Measurements from ENCODE around the gene HIVEP3.
"Not testable (repeated sequence)": the region's sequence is repeated elsewhere in the genome, so short reads cannot be mapped to it uniquely, and the experiment has no call there.

The HIVEP3 gene

DNA sequence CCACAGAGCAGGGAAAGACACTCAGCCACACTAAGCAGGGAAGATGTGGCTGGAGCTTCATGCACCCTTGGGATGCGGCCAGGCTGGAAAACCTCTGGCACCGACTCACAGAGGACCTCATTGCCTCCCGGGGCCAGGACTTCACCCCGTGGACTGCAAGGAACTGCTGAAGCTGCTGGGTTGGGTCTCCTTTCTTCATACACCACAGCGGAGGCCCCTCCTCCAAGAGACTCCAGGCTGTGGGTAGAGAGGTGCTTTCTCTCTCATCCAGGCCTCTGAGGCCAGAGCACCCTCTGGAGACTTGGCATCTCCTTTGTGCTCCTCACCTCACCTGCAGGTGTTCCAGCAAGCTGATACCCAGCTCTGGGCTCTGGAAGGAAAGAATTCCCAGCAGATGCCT lies 358.2 kb downstream of the HIVEP3 start:
- no CpG with 5 or more reads among the region's 5 CpGs for WGBS (ENCODE audit: extremely low coverage, insufficient coverage, low lambda C conversion rate)

DNA sequence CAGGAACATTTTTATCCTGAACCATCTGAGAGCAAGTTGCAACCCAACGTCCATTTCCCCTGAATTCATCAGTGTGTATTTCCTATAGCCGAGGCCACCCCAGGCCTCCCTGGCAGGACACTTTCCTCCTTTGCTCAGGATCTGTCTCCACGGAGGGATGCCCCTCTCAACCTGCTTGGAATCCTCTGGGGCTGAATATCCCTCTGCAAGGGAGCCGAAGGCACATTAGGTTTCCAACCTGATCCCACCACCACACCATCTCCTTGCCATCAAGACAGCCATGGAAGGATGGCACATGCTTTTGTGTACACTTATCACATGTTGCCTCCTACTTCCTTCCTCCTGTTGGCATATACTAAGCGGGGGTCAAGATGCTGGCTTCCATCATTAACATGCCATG lies 359.4 kb downstream of the HIVEP3 start:
- Histone ChIP-seq H2BK120ac (ENCODE audit: low read depth, low read length) (no peak overlapping the region), H3K4ac (ENCODE audit: low read depth, low read length) (no peak overlapping the region), H3K79me1 (ENCODE audit: low read length) (no peaks in the 10 kb centered on the region), H2AK5ac (ENCODE audit: low read length) (no peak overlapping the region), H3K56ac (ENCODE audit: low read length) (no peak overlapping the region), H3K4me2 (ENCODE audit: low read length) (no peak overlapping the region), H4K5ac (ENCODE audit: low read length) (no peak overlapping the region), H3K27me3 (ENCODE audit: insufficient read depth, low read length, poor library complexity) (no peaks in the 10 kb centered on the region), H3K4me3 (ENCODE audit: low read length) (no peak overlapping the region), H3K9ac (ENCODE audit: low read length) (no peak overlapping the region), H3K36me3 (ENCODE audit: control insufficient read depth, insufficient read depth, low read length) (no peaks in the 10 kb centered on the region), H3K4me1 (ENCODE audit: control insufficient read depth, low read depth, low read length) (no peaks in the 10 kb centered on the region), H3K18ac (ENCODE audit: low read length) (no peak overlapping the region), H3K23ac (ENCODE audit: low read length) (no peak overlapping the region), H2BK5ac (ENCODE audit: low read length) (no peak overlapping the region), H3K27ac (ENCODE audit: low read depth, low read length) (no peak overlapping the region), H3K79me2 (ENCODE audit: control insufficient read depth, insufficient read depth, low read length) (no peaks in the 10 kb centered on the region), H2BK15ac (replicated peaks; ENCODE audit: low read depth) (no peak overlapping the region), H4K8ac (ENCODE audit: low read depth, low read length) (no peak overlapping the region)
- DNase-seq = no peak
- WGBS (ENCODE audit: extremely low coverage, insufficient coverage, low lambda C conversion rate) = no CpG with 5 or more reads among the region's 5 CpGs

More for the DNA sequence above, 358.2 kb downstream of the HIVEP3 start:
- H3K23ac ChIP-seq (ENCODE audit: low read length) = no peak overlapping the region
- H2BK5ac ChIP-seq (ENCODE audit: low read length) = no peak overlapping the region
- no peak overlapping the region for H3K27ac ChIP-seq (ENCODE audit: low read depth, low read length)
- H4K8ac ChIP-seq (ENCODE audit: low read depth, low read length) = no peak overlapping the region
- no peak overlapping the region for H3K4me3 ChIP-seq (ENCODE audit: low read length)
- no peak overlapping the region for H3K56ac ChIP-seq (ENCODE audit: low read length)
- no peaks in the 10 kb centered on the region for H3K36me3 ChIP-seq (ENCODE audit: control insufficient read depth, insufficient read depth, low read length)
- no peaks in the 10 kb centered on the region for H3K4me1 ChIP-seq (ENCODE audit: control insufficient read depth, low read depth, low read length)
- H3K4ac ChIP-seq (ENCODE audit: low read depth, low read length) = no peak overlapping the region
- no peak overlapping the region for H2AK5ac ChIP-seq (ENCODE audit: low read length)
- H2BK15ac ChIP-seq (replicated peaks; ENCODE audit: low read depth) = no peak overlapping the region
- no peaks in the 10 kb centered on the region for H3K79me1 ChIP-seq (ENCODE audit: low read length)
- H4K5ac ChIP-seq (ENCODE audit: low read length) = no peak overlapping the region
- H3K79me2 ChIP-seq (ENCODE audit: control insufficient read depth, insufficient read depth, low read length) = no peaks in the 10 kb centered on the region
- H2BK120ac ChIP-seq (ENCODE audit: low read depth, low read length) = no peak overlapping the region
- no peak overlapping the region for H3K9ac ChIP-seq (ENCODE audit: low read length)
- no peak overlapping the region for H3K4me2 ChIP-seq (ENCODE audit: low read length)
- H3K27me3 ChIP-seq (ENCODE audit: insufficient read depth, low read length, poor library complexity) = no peaks in the 10 kb centered on the region
- no peak for DNase-seq
- H3K18ac ChIP-seq (ENCODE audit: low read length) = no peak overlapping the region

DNA sequence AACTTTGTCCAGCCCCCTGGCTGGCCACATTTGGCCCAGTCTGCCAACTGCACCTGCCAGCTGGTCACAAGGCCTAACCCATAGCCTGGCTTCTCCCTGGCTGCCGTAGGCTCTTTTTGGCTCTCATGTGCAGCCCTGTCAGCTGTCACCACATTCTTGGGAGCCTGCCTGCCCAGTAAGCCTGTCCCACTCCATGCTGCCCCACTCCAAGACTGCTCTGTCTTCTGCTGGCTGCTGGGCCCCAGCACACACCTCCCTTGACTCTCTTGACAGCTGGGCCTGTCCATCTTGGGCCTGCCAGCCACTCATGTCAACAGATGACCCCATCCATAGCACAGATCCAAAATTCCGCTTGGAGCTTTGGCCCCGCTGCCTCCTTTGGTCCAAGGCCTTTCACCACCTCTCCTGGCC lies 360.0 kb downstream of the HIVEP3 start:
- H2BK15ac ChIP-seq (replicated peaks; ENCODE audit: low read depth) = no peak overlapping the region

DNA sequence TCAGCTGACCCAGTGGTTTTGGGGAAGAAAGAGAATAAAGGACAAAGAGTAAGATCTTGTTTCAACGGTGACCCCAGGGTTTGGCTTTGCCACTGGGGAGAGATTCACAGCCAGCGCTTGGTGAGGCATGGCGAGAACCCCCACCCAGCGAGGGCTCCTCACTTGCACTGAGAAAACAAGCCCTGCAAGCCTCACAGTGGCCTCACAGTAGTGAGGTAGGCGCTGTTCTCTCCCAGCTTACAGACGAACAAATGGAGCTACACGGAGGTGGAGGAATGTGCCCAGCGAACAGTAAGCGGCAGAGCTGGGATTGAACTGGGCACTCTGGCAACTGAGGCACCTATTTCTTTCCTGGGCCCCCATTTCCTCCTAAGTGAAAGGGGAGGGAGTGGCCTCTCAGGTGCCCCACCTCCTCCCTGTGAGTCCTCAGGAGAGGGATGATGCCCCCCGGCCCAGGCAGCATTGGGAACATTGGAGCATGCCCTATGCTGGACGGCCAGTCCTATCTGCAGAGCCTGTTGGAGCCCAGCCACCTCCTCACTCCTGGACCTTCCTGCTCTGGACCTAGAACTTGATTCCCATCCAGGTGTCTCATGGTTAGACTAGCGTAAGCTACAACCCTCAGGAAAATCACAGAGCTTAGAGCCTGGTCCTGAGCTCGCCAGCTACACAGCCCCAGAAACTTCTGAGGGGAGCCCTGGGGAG lies 360.8 kb downstream of the HIVEP3 start:
- Histone ChIP-seq H3K4me3 (ENCODE audit: low read length) (no peak overlapping the region), H2BK15ac (replicated peaks; ENCODE audit: low read depth) (no peak overlapping the region), H3K27ac (ENCODE audit: low read depth, low read length) (no peak overlapping the region), H2AK5ac (ENCODE audit: low read length) (no peak overlapping the region), H3K56ac (ENCODE audit: low read length) (no peak overlapping the region), H3K9ac (ENCODE audit: low read length) (no peak overlapping the region), H3K4ac (ENCODE audit: low read depth, low read length) (no peak overlapping the region), H3K79me2 (ENCODE audit: control insufficient read depth, insufficient read depth, low read length) (no peaks in the 10 kb centered on the region), H3K79me1 (ENCODE audit: low read length) (no peaks in the 10 kb centered on the region), H3K4me2 (ENCODE audit: low read length) (no peak overlapping the region), H3K23ac (ENCODE audit: low read length) (no peak overlapping the region), H3K4me1 (ENCODE audit: control insufficient read depth, low read depth, low read length) (no peaks in the 10 kb centered on the region), H2BK120ac (ENCODE audit: low read depth, low read length) (no peak overlapping the region), H4K5ac (ENCODE audit: low read length) (no peak overlapping the region), H3K36me3 (ENCODE audit: control insufficient read depth, insufficient read depth, low read length) (no peaks in the 10 kb centered on the region), H3K27me3 (ENCODE audit: insufficient read depth, low read length, poor library complexity) (no peaks in the 10 kb centered on the region), H4K8ac (ENCODE audit: low read depth, low read length) (no peak overlapping the region), H3K18ac (ENCODE audit: low read length) (no peak overlapping the region), H2BK5ac (ENCODE audit: low read length) (no peak overlapping the region)
- WGBS (ENCODE audit: extremely low coverage, insufficient coverage, low lambda C conversion rate) = no CpG with 5 or more reads among the region's 13 CpGs
- DNase-seq = no peak

More for the DNA sequence above, 360.0 kb downstream of the HIVEP3 start:
- Histone ChIP-seq H2BK120ac (ENCODE audit: low read depth, low read length) (no peak overlapping the region), H3K4ac (ENCODE audit: low read depth, low read length) (no peak overlapping the region), H3K4me3 (ENCODE audit: low read length) (no peak overlapping the region), H3K18ac (ENCODE audit: low read length) (no peak overlapping the region), H4K8ac (ENCODE audit: low read depth, low read length) (no peak overlapping the region), H4K5ac (ENCODE audit: low read length) (no peak overlapping the region), H3K79me2 (ENCODE audit: control insufficient read depth, insufficient read depth, low read length) (no peaks in the 10 kb centered on the region), H3K9ac (ENCODE audit: low read length) (no peak overlapping the region), H3K4me2 (ENCODE audit: low read length) (no peak overlapping the region), H2AK5ac (ENCODE audit: low read length) (no peak overlapping the region), H3K36me3 (ENCODE audit: control insufficient read depth, insufficient read depth, low read length) (no peaks in the 10 kb centered on the region), H3K27me3 (ENCODE audit: insufficient read depth, low read length, poor library complexity) (no peaks in the 10 kb centered on the region), H3K27ac (ENCODE audit: low read depth, low read length) (no peak overlapping the region), H3K4me1 (ENCODE audit: control insufficient read depth, low read depth, low read length) (no peaks in the 10 kb centered on the region), H3K79me1 (ENCODE audit: low read length) (no peaks in the 10 kb centered on the region), H3K56ac (ENCODE audit: low read length) (no peak overlapping the region), H2BK5ac (ENCODE audit: low read length) (no peak overlapping the region), H3K23ac (ENCODE audit: low read length) (no peak overlapping the region)
- no CpG with 5 or more reads among the region's 3 CpGs for WGBS (ENCODE audit: extremely low coverage, insufficient coverage, low lambda C conversion rate)
- DNase-seq = no peak

DNA sequence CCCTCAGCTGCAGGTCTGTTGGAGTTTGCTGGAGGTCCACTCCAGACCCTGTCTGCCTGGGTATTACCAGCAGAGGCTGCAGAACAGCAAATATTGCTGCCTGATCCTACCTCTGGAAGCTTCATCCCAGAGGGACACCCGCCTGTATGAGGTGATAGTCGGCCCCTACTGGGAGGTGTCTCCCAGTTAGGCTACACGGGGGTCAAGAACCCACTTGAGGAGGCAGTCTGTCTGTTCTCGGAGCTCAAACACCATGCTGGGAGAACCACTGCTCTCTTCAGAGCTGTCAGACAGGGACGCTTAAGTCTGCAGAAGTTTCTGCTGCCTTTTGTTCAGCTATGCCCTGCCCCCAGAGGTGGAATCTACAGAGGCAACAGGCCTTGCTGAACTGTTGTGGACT lies 364.0 kb downstream of the HIVEP3 start:
- not testable (repeated sequence) for H3K18ac ChIP-seq (ENCODE audit: low read length); H3K79me2 ChIP-seq (ENCODE audit: control insufficient read depth, insufficient read depth, low read length); H3K79me1 ChIP-seq (ENCODE audit: low read length); H3K4ac ChIP-seq (ENCODE audit: low read depth, low read length); H3K23ac ChIP-seq (ENCODE audit: low read length); H2BK5ac ChIP-seq (ENCODE audit: low read length); H4K5ac ChIP-seq (ENCODE audit: low read length); H3K36me3 ChIP-seq (ENCODE audit: control insufficient read depth, insufficient read depth, low read length); H2BK120ac ChIP-seq (ENCODE audit: low read depth, low read length); DNase-seq; H3K56ac ChIP-seq (ENCODE audit: low read length); H3K27ac ChIP-seq (ENCODE audit: low read depth, low read length); H2AK5ac ChIP-seq (ENCODE audit: low read length); H4K8ac ChIP-seq (ENCODE audit: low read depth, low read length); H3K9ac ChIP-seq (ENCODE audit: low read length); H3K4me3 ChIP-seq (ENCODE audit: low read length); H3K4me1 ChIP-seq (ENCODE audit: control insufficient read depth, low read depth, low read length); H3K4me2 ChIP-seq (ENCODE audit: low read length); H3K27me3 ChIP-seq (ENCODE audit: insufficient read depth, low read length, poor library complexity); H2BK15ac ChIP-seq (replicated peaks; ENCODE audit: low read depth)
- WGBS (ENCODE audit: extremely low coverage, insufficient coverage, low lambda C conversion rate) = no CpG with 5 or more reads among the region's 5 CpGs
